Measurements from ENCODE around the gene CCDC134. TPM values are rescaled to one million over a fixed set of nuclear protein-coding genes. Genes with fewer than 3 reads are reported as not detected.
A peak's percentile ranks its signal among the peaks of the same experiment; 100 is the strongest.

The CCDC134 gene
- total and polyA plus RNA-seq, 3 experiments from 2014 or later, result 5.5 to 19.9 (median 17.9) TPM

DNA sequence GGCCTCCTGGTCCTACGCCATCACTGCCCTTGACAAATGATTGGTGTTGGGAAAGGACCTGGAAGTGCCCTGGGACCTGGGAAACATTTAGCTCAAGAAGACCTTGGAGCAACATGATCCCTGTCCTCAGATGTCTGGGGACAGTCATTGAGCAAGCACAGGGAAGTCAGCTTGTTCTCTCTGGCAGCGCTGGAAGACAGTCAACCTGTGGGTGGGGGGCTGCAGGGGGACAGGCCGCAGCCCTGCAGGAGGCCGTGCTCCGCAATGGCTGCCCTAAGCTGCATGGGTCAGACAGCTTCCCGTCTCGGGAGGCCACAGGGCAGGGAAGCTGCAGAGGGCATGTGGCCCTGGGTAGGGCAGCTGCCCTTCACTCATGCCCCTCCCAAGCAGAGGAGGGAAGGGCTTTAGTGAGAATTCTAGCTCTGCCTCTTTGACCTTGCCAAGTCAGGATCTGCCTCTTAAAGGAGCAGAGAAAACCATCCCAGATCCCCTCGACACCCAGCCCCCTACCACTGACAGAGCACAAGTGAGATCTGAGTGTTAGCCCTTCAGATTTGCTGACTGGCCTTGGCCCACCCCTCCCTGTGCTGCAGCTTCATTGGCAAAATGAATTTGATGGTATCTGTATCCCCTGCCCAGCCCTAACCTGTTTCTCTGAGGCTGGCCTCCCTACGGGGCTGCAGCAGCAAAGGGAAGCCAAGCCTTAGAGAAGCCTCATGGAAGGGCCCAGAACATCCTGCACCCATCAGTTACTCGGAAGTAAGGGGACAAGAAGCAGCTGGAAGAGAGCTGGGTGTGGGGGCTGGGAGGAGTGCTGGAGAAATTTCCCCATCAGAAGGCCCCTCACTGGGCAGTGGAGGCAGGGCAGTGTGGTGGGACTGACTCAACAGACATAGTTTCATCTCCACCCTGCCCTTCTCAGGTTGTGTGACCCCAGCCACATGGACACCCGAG lies 26.2 kb downstream of the CCDC134 start:
- H3K27me3 Mint-ChIP-seq, result no peaks in the 10 kb centered on the region
- H3K27ac Mint-ChIP-seq, result peak overlapping the region in 7 of 8 donors; percentile 20 to 98 (median 63)
- H3K4me1 ChIP-seq (ENCODE audit: insufficient read depth, low read length), result peaks cover 2% of the 10 kb centered on the region
- H3K36me3 ChIP-seq (ENCODE audit: insufficient read depth, low read length), result peaks cover 6% of the 10 kb centered on the region
- H3K4me1 Mint-ChIP-seq, result peaks cover 6 to 19% (median 9%) of the 10 kb centered on the region in 3 donors
- no peaks in the 10 kb centered on the region for H3K27me3 ChIP-seq (ENCODE audit: insufficient read depth, low read length, poor library complexity, severe bottlenecking)
- peaks cover 0 to 31% (median 0%) of the 10 kb centered on the region in 3 donors for H3K36me3 Mint-ChIP-seq
- H3K4me3 Mint-ChIP-seq, result no peak overlapping the region
- no peak for DNase-seq
- H3K9me3 ChIP-seq (ENCODE audit: low read length), result no peaks in the 10 kb centered on the region
- no peaks in the 10 kb centered on the region for H3K9me3 Mint-ChIP-seq
- H3K27ac ChIP-seq (ENCODE audit: low read depth, low read length), result no peak overlapping the region
- H3K4me3 ChIP-seq (ENCODE audit: low read length), result no peak overlapping the region
- POLR2A ChIA-PET, result interaction anchor here (0.6 kb wide), 1 partner anchor 114 kb away, joined by 3 read pairs; no protein-coding TSS in a partner anchor
- CTCF ChIA-PET, result interaction anchor here (0.8 to 5.6 kb wide), 3 partner anchors 100 to 114 kb away, joined by 3 to 47 read pairs (median 7); partner anchors contain the start of gene TNFRSF13C

DNA sequence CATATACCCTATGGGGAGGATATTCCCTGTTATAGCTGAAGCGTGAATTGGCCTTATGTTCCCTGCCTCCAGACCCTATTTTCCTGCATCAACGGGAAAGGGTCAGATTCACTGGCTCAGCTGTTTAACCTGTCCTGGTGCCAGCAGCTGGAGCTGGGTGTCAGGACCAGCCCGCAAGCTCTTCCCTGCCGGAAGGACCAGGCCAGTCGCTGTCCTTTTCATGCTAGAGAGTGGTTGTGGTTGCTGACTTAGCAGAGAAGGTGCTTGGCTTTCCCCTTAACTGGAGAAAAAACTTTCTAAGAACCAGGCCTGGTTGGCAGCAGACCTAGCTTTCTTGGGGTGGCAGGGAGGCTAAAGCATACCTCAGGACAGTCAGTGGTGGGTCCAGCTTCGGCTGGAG lies 27.2 kb downstream of the CCDC134 start:
- H3K4me3 ChIP-seq (ENCODE audit: low read length), result no peak overlapping the region
- peaks cover 6% of the 10 kb centered on the region for H3K36me3 ChIP-seq (ENCODE audit: insufficient read depth, low read length)
- no peak for DNase-seq
- POLR2A ChIA-PET, result no interaction called here
- Mint-ChIP-seq H3K27me3 (no peaks in the 10 kb centered on the region), H3K4me1 (peaks cover 9 to 20% (median 10%) of the 10 kb centered on the region in 3 donors), H3K36me3 (peaks cover 0 to 35% (median 0%) of the 10 kb centered on the region in 3 donors), H3K27ac (peak overlapping the region in 4 of 8 donors; percentile 2 to 98 (median 22)), H3K9me3 (no peaks in the 10 kb centered on the region), H3K4me3 (no peak overlapping the region)
- no peaks in the 10 kb centered on the region for H3K9me3 ChIP-seq (ENCODE audit: low read length)
- no peaks in the 10 kb centered on the region for H3K27me3 ChIP-seq (ENCODE audit: insufficient read depth, low read length, poor library complexity, severe bottlenecking)
- peaks cover 12% of the 10 kb centered on the region for H3K4me1 ChIP-seq (ENCODE audit: insufficient read depth, low read length)
- no peak overlapping the region for H3K27ac ChIP-seq (ENCODE audit: low read depth, low read length)
- CTCF ChIA-PET, result interaction anchor here (2.0 kb wide), 1 partner anchor 113 kb away, joined by 7 read pairs; no protein-coding TSS in a partner anchor

DNA sequence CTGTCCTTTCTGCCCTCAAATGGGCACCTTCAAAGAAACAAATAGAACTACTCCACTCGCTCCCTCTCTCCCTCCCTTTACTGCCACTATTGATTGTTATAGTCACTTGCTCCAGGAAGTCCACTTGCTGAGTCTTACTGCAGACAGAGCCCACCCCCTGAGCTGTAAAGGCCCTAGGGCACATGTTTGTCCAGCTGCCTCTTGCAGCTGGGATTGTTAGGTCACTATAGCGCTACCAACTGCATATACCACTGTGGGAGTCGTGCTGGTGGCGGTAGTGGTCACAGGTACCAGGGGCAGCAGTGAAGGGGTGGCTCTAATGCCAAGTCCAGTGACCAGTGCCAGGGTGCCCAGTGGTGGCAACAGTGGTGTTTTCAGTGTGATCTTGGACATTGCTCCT lies 28.0 kb downstream of the CCDC134 start:
- Mint-ChIP-seq H3K27me3 (no peaks in the 10 kb centered on the region), H3K4me1 (peaks cover 5 to 18% (median 6%) of the 10 kb centered on the region in 3 donors), H3K4me3 (peak overlapping the region in 1 of 7 donors; percentile 37), H3K9me3 (no peaks in the 10 kb centered on the region), H3K27ac (peak overlapping the region; percentile 4 to 80 (median 52)), H3K36me3 (peaks cover 0 to 32% (median 0%) of the 10 kb centered on the region in 3 donors)
- Histone ChIP-seq H3K4me1 (ENCODE audit: insufficient read depth, low read length) (peaks cover 12% of the 10 kb centered on the region), H3K27me3 (ENCODE audit: insufficient read depth, low read length, poor library complexity, severe bottlenecking) (no peaks in the 10 kb centered on the region), H3K4me3 (ENCODE audit: low read length) (no peak overlapping the region), H3K27ac (ENCODE audit: low read depth, low read length) (no peak overlapping the region), H3K9me3 (ENCODE audit: low read length) (no peaks in the 10 kb centered on the region), H3K36me3 (ENCODE audit: insufficient read depth, low read length) (peaks cover 5% of the 10 kb centered on the region)
- ChIA-PET POLR2A (no interaction called here), CTCF (interaction anchor here (1.6 to 2.0 kb wide), 2 partner anchors 98 to 112 kb away, joined by 4 to 7 read pairs; partner anchors contain the start of gene TNFRSF13C)
- no peak for DNase-seq

DNA sequence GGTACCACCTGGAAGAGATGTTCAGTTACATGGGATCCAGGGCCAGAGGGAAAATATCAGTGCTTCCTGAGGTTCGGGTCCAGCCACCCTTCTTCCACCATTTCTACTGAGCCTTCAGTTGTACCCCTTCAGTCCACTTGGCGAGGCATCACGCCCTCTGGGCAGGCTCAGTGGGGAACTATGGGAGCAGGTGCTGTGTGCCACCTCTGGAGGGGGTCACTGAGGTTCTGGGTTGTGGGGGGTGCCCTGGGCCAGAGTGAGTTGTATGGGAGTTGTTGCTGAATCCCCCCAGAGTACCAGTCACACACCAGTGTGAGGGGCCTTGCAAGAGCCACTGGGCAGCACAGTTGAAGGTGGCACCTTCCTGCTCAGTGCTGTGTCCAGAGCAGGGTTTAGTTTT lies 29.7 kb downstream of the CCDC134 start:
- H3K4me3 ChIP-seq (ENCODE audit: low read length), result no peak overlapping the region
- peak in 1 of 5 donors; percentile 11 for DNase-seq
- Mint-ChIP-seq H3K4me3 (peak overlapping the region in 5 of 7 donors; percentile 18 to 75 (median 26)), H3K27me3 (no peaks in the 10 kb centered on the region), H3K9me3 (no peaks in the 10 kb centered on the region), H3K27ac (peak overlapping the region; percentile 34 to 76 (median 72)), H3K4me1 (peaks cover 17 to 31% (median 19%) of the 10 kb centered on the region in 3 donors), H3K36me3 (peaks cover 0 to 24% (median 0%) of the 10 kb centered on the region in 3 donors)
- no peak overlapping the region for H3K27ac ChIP-seq (ENCODE audit: low read depth, low read length)
- no peaks in the 10 kb centered on the region for H3K9me3 ChIP-seq (ENCODE audit: low read length)
- POLR2A ChIA-PET, result no interaction called here
- CTCF ChIA-PET, result interaction anchor here (1.1 to 1.7 kb wide), 3 partner anchors 95 to 111 kb away, joined by 4 to 5 read pairs (median 4); partner anchors contain the start of gene TNFRSF13C
- peaks cover 24% of the 10 kb centered on the region for H3K4me1 ChIP-seq (ENCODE audit: insufficient read depth, low read length)
- peaks cover 6% of the 10 kb centered on the region for H3K36me3 ChIP-seq (ENCODE audit: insufficient read depth, low read length)
- no peaks in the 10 kb centered on the region for H3K27me3 ChIP-seq (ENCODE audit: insufficient read depth, low read length, poor library complexity, severe bottlenecking)

DNA sequence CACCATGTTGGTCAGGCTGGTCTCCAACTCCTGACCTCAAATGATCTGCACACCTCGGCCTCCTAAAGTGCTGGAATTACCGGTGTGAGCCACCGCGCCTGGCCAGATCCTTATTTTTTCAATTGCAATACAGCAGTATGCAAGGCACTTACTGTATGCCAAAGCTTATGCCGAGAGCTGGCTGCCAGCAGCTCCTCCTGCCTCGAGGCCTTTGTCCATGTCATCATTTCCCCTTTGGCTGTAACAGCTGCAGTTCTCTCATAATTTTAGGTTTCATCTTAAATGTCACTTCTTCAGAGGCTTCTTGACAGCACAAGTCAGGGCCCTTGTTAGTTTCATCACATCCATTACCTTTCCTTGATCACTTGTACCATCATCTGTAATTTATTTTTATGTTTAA lies 30.9 kb downstream of the CCDC134 start:
- peaks cover 0 to 24% (median under 1%) of the 10 kb centered on the region in 3 donors for H3K36me3 Mint-ChIP-seq
- peaks cover 16 to 39% (median 27%) of the 10 kb centered on the region in 3 donors for H3K4me1 Mint-ChIP-seq
- ChIA-PET POLR2A (interaction anchor here (1.2 to 3.0 kb wide), 3 partner anchors 50 to 109 kb away, joined by 3 to 50 read pairs (median 15); no protein-coding TSS in a partner anchor), CTCF (interaction anchor here (0.7 to 4.7 kb wide), 7 partner anchors 9 to 164 kb away, joined by 3 to 35 read pairs (median 6); no protein-coding TSS in a partner anchor)
- Histone ChIP-seq H3K9me3 (ENCODE audit: low read length) (no peaks in the 10 kb centered on the region), H3K27me3 (ENCODE audit: insufficient read depth, low read length, poor library complexity, severe bottlenecking) (no peaks in the 10 kb centered on the region), H3K36me3 (ENCODE audit: insufficient read depth, low read length) (peaks cover 6% of the 10 kb centered on the region), H3K4me1 (ENCODE audit: insufficient read depth, low read length) (peaks cover 24% of the 10 kb centered on the region), H3K4me3 (ENCODE audit: low read length) (no peak overlapping the region), H3K27ac (ENCODE audit: low read depth, low read length) (no peak overlapping the region)
- H3K27me3 Mint-ChIP-seq, result no peaks in the 10 kb centered on the region
- H3K9me3 Mint-ChIP-seq, result no peaks in the 10 kb centered on the region
- DNase-seq, result no peak
- peak overlapping the region in 6 of 7 donors; percentile 19 to 99 (median 97) for H3K4me3 Mint-ChIP-seq
- peak overlapping the region; percentile 70 to 100 (median 99) for H3K27ac Mint-ChIP-seq

DNA sequence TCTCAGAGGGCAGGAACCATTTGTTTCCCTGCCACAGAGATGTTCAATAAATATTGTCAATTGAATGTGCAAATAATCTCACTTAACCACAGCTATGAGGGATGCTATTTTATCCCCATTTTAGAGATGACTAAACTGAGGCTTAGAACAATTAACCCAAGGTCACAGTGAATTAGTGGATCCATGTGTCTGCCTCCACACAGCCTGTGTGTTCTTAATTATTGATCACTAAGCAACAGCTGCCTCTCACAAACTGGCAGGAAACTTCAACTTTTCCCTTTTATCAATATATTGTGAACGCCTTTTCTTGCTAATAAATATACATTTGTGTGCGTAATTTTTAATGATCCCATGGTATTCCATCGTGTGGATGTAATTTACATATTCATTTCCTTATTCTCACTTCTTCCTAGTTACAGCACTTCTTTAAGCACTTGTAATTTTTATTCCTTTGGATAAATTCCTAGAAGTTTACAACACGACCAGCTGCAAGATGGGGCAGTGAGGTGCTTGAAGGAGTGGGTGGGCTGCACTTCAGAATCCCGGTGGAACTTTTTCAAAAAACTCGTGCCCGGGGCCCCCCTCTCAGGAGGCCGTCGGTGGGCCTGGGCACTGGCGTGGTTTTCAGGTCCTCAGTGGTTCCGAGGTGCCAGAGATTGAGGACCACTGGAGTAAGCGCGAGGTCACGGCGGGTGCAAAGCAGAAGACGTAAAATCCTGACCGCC lies 31.5 kb downstream of the CCDC134 start:
- DNase-seq, result no peak
- H3K4me3 ChIP-seq (ENCODE audit: low read length), result peak overlapping the region; percentile 99
- peaks cover 24% of the 10 kb centered on the region for H3K4me1 ChIP-seq (ENCODE audit: insufficient read depth, low read length)
- peak overlapping the region; percentile 95 to 99 (median 97) for H3K4me3 Mint-ChIP-seq
- CTCF ChIA-PET, result interaction anchor here (0.6 to 4.7 kb wide), 12 partner anchors 9 to 165 kb away, joined by 3 to 35 read pairs (median 4); no protein-coding TSS in a partner anchor
- no peaks in the 10 kb centered on the region for H3K27me3 Mint-ChIP-seq
- no peaks in the 10 kb centered on the region for H3K27me3 ChIP-seq (ENCODE audit: insufficient read depth, low read length, poor library complexity, severe bottlenecking)
- no peaks in the 10 kb centered on the region for H3K9me3 Mint-ChIP-seq
- POLR2A ChIA-PET, result interaction anchor here (0.6 to 3.0 kb wide), 17 partner anchors 14 to 259 kb away, joined by 3 to 50 read pairs (median 6); partner anchors contain the start of genes CCDC134, CENPM, NDUFA6 and SNU13
- no peaks in the 10 kb centered on the region for H3K9me3 ChIP-seq (ENCODE audit: low read length)
- peak overlapping the region; percentile 97 for H3K27ac ChIP-seq (ENCODE audit: low read depth, low read length)
- H3K36me3 ChIP-seq (ENCODE audit: insufficient read depth, low read length), result peaks cover 6% of the 10 kb centered on the region
- H3K4me1 Mint-ChIP-seq, result peaks cover 21 to 45% (median 33%) of the 10 kb centered on the region in 3 donors
- peaks cover 0 to 25% (median 6%) of the 10 kb centered on the region in 3 donors for H3K36me3 Mint-ChIP-seq
- peak overlapping the region; percentile 98 to 100 (median 99) for H3K27ac Mint-ChIP-seq
